SW480 (cell line): ENCODE data around the gene ZNF90.
"Not testable (repeated sequence)": the region's sequence is repeated elsewhere in the genome, so short reads cannot be mapped to it uniquely, and the experiment has no call there.

ENCODE experiments used
- DNase-seq: peaks from one replicate; pipeline ENCODE4 v3.0.0-alpha.2; 2016; ENCODE audit warnings: low spot score

ZNF90 gene

GRCh38 chr19:20103091-20103740, 25.4 kb downstream of the ZNF90 start:
- no peak for DNase-seq

DNA sequence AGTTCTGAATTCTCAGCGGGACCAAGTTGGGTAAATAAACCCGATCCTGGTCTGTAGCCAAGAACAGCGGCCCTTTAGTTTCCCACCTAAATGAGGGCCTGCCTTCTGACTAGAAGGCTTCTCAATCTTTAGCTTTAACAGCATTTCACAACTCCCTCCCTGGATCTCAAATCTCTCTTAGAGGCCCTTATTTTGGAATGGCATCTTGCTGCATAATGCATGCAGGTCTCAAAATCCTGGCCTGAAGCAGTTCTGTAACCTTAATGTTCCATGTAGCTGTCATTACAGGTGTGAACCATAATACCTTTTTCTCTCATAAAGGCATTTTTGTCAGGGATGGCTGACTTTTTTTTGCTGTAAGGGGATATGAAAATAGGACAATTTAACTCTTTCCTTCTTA, 29.5 kb downstream of the ZNF90 start:
- DNase-seq, result no peak

GRCh38 chr19:20118064-20118839, 40.5 kb downstream of the ZNF90 start:
- DNase-seq, result not testable (repeated sequence)

DNA sequence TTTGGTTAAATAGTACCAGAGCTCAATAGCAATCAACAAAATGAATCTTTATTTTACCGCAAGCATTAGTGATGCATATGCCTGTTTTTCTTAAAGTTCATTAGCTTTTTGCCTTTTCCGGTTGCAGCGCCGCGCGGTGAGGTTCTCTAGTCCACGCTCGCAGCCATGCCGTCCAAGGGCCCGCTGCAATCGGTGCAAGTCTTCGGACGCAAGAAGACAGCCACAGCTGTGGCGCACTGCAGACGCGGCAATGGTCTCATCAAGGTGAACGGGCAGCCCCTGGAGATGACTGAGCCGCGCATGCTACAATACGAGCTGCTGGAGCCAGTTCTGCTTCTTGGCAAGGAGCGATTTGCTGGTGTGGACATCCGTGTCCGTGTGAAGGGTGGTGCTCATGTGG, 47.1 kb downstream of the ZNF90 start:
- DNase-seq, result no peak

DNA sequence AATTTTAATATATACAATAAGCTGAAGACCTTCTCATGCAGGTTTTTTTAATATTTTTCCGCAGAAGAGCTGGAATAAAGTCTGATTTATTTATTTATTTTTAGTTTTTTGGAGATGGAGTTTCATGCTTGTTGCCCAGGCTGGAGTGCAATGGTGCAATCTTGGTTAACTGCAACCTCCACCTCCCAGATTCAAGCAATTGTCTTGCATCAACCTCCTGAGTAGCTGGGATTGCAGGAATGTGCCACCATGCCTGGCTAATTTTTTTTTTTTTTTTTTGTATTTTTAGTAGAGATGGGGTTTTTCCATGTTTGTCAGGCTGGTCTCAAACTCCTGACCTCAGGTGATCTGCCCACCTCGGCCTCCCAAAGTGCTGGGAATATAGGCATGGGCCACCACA, 55.1 kb downstream of the ZNF90 start:
- DNase-seq, result not testable (repeated sequence)

DNA sequence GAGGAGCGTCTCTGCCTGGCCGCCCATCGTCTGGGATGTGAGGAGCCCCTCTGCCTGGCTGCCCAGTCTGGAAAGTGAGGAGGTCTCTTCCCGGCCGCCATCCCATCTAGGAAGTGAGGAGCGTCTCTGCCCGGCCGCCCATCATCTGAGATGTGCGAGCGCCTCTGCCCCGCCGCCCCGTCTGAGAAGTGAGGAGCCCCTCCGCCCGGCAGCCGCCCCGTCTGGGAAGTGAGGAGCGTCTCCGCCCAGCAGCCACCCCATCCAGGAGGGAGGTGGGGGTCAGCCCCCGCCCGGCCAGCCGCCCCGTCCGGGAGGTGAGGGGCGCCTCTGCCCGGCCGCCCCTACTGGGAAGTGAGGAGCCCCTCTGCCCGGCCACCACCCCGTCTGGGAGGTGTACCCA, 59.9 kb downstream of the ZNF90 start:
- not testable (repeated sequence) for DNase-seq

GRCh38 chr19:20151617-20152145, 73.9 kb downstream of the ZNF90 start:
- no peak for DNase-seq

DNA sequence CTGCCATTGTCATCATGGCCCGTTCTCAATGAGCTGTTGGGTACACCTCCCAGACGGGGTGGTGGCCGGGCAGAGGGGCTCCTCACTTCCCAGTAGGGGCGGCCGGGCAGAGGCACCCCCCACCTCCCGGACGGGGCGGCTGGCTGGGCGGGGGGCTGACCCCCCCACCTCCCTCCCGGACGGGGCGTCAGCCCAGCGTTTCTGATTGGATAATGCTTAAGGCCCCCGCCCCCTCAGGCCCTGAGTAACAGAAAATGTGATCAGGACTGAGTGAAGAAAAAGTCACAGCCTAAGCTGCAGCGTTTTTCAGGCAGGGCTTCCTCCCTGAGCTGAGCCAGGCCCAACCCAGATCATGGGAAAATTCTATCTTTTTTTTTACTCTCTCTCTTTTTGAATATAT, 74.7 kb downstream of the ZNF90 start:
- not testable (repeated sequence) for DNase-seq

DNA sequence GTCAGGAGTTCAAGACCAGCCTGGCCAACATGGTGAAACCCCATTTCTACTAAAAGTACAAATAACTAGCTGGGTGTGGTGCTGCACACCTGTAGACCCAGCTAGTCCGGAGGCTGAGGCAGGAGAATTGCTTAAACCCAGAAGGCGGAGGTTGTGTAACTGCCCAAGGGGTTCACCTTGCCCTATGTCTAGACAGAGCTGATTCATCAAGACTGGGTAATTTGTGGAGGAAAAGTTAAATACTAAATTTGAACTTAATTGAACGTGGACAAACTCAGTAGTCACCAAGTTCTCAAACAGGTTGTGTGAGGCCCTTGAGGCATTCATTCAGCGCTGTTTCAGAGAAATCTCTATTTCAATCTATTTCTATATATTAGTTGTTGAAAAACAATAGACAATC, 75.5 kb downstream of the ZNF90 start:
- no peak for DNase-seq

DNA sequence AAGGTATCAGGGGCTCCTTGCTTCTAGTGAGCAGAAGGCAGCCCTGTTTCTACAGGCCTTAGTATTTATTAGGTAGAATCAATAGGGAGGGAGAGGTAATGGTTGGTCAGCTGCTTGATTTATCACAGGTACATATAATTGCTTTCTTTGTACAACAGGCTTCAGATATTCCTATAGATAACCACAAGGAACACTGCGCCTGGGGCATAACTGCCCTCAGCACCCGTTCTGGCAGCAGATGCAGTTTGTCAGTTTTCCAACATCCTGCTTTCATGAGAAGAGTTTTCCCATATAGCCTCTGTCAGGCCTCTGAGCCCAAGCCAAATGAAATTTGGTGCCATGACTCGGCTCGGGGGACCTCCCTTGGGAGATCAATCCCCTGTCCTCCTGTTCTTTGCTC, 76.8 kb downstream of the ZNF90 start:
- no peak for DNase-seq

DNA sequence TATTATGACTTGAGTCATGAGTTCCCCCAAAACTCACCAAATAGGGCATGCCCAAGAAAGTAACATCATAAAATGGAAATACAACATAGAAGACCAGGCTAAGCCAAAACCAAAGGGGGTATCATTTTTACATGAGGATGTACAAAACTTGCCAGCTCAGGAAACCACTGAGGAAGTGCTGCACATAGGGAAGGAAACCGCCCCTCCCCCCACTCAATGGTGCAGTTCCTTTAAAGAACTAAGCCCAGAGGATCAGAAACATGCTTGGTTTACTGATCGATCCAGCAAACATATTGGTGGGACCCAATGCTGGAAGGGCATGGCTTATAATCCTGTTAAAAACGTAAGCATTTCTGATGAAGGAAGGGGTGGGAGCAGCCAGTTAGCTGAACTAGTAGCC, 85.0 kb downstream of the ZNF90 start:
- DNase-seq, result no peak

DNA sequence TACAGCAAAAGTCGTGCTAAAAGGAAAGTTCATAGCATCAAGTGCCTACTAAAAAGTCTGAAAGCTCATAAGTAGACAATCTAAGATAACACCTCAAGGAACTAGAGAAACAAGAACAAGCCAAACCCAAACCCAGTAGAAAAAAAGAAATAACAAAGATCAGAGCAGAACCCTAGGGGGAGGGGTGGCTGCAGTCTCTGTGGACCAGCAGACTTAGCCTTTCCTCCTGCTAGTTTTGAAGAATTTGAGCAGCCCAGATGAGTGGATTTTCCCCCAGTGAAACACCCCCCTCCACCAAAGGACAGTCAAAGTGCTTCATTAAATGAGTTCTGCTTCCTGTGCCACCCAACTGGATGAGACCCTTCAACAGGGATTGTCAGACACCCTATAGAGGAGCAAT, 86.7 kb downstream of the ZNF90 start:
- DNase-seq, result no peak

GRCh38 chr19:20165971-20166592, 88.3 kb downstream of the ZNF90 start:
- DNase-seq, result no peak

DNA sequence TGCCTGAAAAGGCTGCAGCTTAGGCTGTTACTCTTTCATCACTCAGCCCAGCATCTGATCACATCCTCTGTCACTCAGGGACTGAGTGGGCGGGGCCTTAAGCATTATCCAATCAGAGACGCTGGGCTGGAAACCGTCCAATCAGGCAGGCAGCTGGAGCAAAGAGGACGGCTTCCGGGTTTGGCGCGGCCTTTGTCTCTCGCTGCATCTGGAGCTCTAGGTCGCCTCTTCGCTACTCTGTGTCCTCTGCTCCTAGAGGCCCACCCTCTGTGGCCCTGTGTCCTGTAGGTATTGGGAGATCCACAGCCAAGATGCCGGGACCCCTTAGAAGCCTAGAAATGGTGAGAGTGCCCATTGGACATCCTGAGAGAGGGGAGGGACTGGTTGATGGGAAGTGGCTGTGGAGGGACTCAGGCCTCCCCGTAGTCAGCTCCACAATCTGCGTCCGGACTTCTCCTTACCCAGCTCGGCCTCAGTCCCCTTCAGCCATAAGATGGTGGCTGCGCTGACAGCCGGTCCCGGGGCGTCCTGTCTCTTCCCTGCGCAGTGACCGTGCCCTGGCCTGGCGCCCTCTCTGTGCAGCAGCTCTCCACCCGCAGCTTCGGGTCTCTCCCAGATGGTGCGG, 89.3 kb downstream of the ZNF90 start, which contains the start of gene ZNF486:
TSS of gene ZNF486 (plus strand) at position 195 of the 625 bp plus-strand sequence. CDS start at position 312, 117 bp downstream.
- peak; percentile 64 for DNase-seq

- no peak for DNase-seq
Observed at GRCh38 chr19:20167651-20168122, 89.9 kb downstream of the ZNF90 start.
